B cell (primary cell): ENCODE data around the gene MID1. TPM values are rescaled to one million over a fixed set of nuclear protein-coding genes. Genes with fewer than 3 reads are reported as not detected.

ENCODE experiments used
- ATAC-seq: fragments of 200-7000 bp; cut with Tn5 transposase; one replicate; pipeline ENCODE4 v1.10.0; 2021; ENCODE audit warnings: low read depth, mild to moderate bottlenecking, moderate number of reproducible peaks, moderate library complexity
- CTCF ChIA-PET: fragments of 350-600 bp; sonication (Branson Sonifier 250); formaldehyde crosslinking; loops from one replicate; lab custom pipeline; 2021; ENCODE audit warnings: antibody characterized with exemption, inconsistent platforms; lab: Charles Lee
- POLR2A ChIA-PET: fragments of 350-600 bp; sonication (Branson Sonifier 250); formaldehyde crosslinking; loops from one replicate; lab custom pipeline; 2021; ENCODE audit warnings: antibody characterized with exemption; lab: Charles Lee
- DNase-seq: peaks from one replicate; pipeline ENCODE4 v3.0.0; 2013
- H2AFZ ChIP-seq: 2 replicates; pipeline ENCODE4 v1.6.1; 2012; ENCODE audit warnings: mild to moderate bottlenecking, low read depth, low read length; ENCODE audit not compliant: insufficient read depth, poor library complexity, severe bottlenecking
- H3K27ac ChIP-seq, 2 donors: 1 replicate in 1 of 2; 2 replicates in 1 of 2; pipeline ENCODE4 v1.5.1; 2012 to 2013; ENCODE audit warnings: low read length in 2 of 2, mild to moderate bottlenecking in 2 of 2, moderate library complexity in 1 of 2
- H3K27me3 ChIP-seq, 4 experiments: fragments of 200-600 bp in 1 of 4; sonication (generic) in 1 of 4; replicated peaks in 1 of 4; 1 replicate in 2 of 4; 2 replicates in 2 of 4; pipeline versions ENCODE4 v1.6.1 to v1.7.0; 2013 to 2016; ENCODE audit warnings: low read length in 3 of 4, mild to moderate bottlenecking in 2 of 4, mixed read lengths in 1 of 4, moderate library complexity in 1 of 4; ENCODE audit not compliant: insufficient read depth in 4 of 4, control insufficient read depth in 3 of 4; ENCODE audit errors: control extremely low read depth in 1 of 4
- H3K36me3 ChIP-seq, 2 experiments: replicated peaks in 1 of 2; 1 replicate in 1 of 2; 2 replicates in 1 of 2; pipeline versions ENCODE4 v1.6.1 to v1.7.1; 2013; ENCODE audit warnings: low read length in 1 of 2; ENCODE audit not compliant: insufficient read depth in 2 of 2, control insufficient read depth in 1 of 2; ENCODE audit errors: control extremely low read depth in 1 of 2, extremely low read depth in 1 of 2
- H3K4me1 ChIP-seq, 2 donors: fragments of 200-600 bp in 1 of 2; sonication (generic) in 1 of 2; 1 replicate in 1 of 2; 2 replicates in 1 of 2; pipeline versions ENCODE4 v1.5.1 to v1.6.1; 2013 to 2017; ENCODE audit warnings: low read length in 2 of 2; ENCODE audit not compliant: control insufficient read depth in 2 of 2, insufficient read depth in 2 of 2
- H3K4me2 ChIP-seq: replicated peaks from 2 replicates; pipeline ENCODE3; 2012; ENCODE audit warnings: mild to moderate bottlenecking, low read depth, low read length; ENCODE audit not compliant: poor library complexity, severe bottlenecking
- H3K4me3 ChIP-seq, 5 experiments: fragments of 200-600 bp in 1 of 5; sonication (generic) in 1 of 5; 1 replicate in 3 of 5; 2 replicates in 2 of 5; pipeline versions ENCODE4 v1.5.1 to v1.7.0; 2011 to 2016; ENCODE audit warnings: low read length in 4 of 5, mild to moderate bottlenecking in 4 of 5, low read depth in 2 of 5, control low read depth in 1 of 5, moderate library complexity in 1 of 5; ENCODE audit not compliant: insufficient read depth in 1 of 5; ENCODE audit errors: control extremely low read depth in 1 of 5, extremely low read depth in 1 of 5
- H3K79me2 ChIP-seq: fragments of 200-600 bp; sonication (generic); one replicate; pipeline ENCODE4 v1.6.0; 2016; ENCODE audit warnings: low read length; ENCODE audit not compliant: control insufficient read depth, insufficient read depth
- H3K9ac ChIP-seq: fragments of 200-600 bp; sonication (generic); 2 replicates; pipeline ENCODE4 v1.6.1; 2017; ENCODE audit warnings: mild to moderate bottlenecking, low read length, moderate library complexity
- H3K9me3 ChIP-seq, 3 donors: one replicate each; pipeline versions ENCODE4 v1.6.1 to v1.7.1; 2013; ENCODE audit warnings: low read length in 2 of 3; ENCODE audit not compliant: control insufficient read depth in 2 of 3, insufficient read depth in 1 of 3; ENCODE audit errors: control extremely low read depth in 1 of 3
- H4K20me1 ChIP-seq: 2 replicates; pipeline ENCODE4 v1.6.0; 2012; ENCODE audit warnings: mild to moderate bottlenecking, low read length; ENCODE audit not compliant: insufficient read depth, control insufficient read depth, poor library complexity, severe bottlenecking
- H3K27ac Mint-ChIP-seq: one replicate; pipeline ENCODE4 v1.8.0; 2021; ENCODE audit warnings: mixed read lengths
- H3K27me3 Mint-ChIP-seq: one replicate; pipeline ENCODE4 v1.8.0; 2021; ENCODE audit warnings: mixed read lengths
- H3K4me1 Mint-ChIP-seq: one replicate; pipeline ENCODE4 v1.8.0; 2021; ENCODE audit warnings: mixed read lengths
- H3K4me3 Mint-ChIP-seq: one replicate; pipeline ENCODE4 v1.8.0; 2021; ENCODE audit warnings: mixed read lengths
- H3K9me3 Mint-ChIP-seq: one replicate; pipeline ENCODE4 v1.8.0; 2022; ENCODE audit warnings: mixed read lengths; ENCODE audit not compliant: insufficient read depth
- EZH2 ChIP-seq: IDR thresholded peaks from 2 replicates; pipeline ENCODE4 v1.6.1; 2012; ENCODE audit warnings: borderline replicate concordance, low read depth, mild to moderate bottlenecking, moderate library complexity, low read length; ENCODE audit not compliant: insufficient read depth, poor library complexity, severe bottlenecking
- WGBS: methylation state at CpG from one replicate; pipeline ENCODE4 v1.1.5; 2013; ENCODE audit warnings: missing lambda C conversion rate; ENCODE audit not compliant: insufficient coverage; 5-methylcytosine and 5-hydroxymethylcytosine counted together
- intact Hi-C: fragments of 100-400 bp; cut with micrococcal nuclease; formaldehyde crosslinking; loops from one replicate; pipeline ENCODE4 v1.10.0; 2022
- polyA plus RNA-seq: library from polyadenylated mRNA; depleted of rRNA; stranded (reverse); fragments of >200 nt; gene quantifications from 2 replicates; pipeline ENCODE4 v1.2.3, GENCODE V29; 2012
- total RNA-seq, 2 donors: library from RNA; stranded (reverse); fragments of 120-200 nt in 1 of 2; gene quantifications; 1 replicate in 1 of 2; 2 replicates in 1 of 2; pipeline versions ENCODE4 v1.2.3 to v1.2.4, GENCODE V29; 2013 to 2022
- TF ChIP-seq, protein P1 (sequence below): fragments of 200-600 bp; IDR thresholded peaks from one replicate; pipeline ENCODE4 v1.8.0; 2022; ENCODE audit warnings: antibody characterized with exemption, mild to moderate bottlenecking

Gene MID1
- total and polyA plus RNA-seq, 2 donors (not counting 1 experiment from before 2014, with no cell fraction given) = 0.15 to 0.44 TPM

DNA sequence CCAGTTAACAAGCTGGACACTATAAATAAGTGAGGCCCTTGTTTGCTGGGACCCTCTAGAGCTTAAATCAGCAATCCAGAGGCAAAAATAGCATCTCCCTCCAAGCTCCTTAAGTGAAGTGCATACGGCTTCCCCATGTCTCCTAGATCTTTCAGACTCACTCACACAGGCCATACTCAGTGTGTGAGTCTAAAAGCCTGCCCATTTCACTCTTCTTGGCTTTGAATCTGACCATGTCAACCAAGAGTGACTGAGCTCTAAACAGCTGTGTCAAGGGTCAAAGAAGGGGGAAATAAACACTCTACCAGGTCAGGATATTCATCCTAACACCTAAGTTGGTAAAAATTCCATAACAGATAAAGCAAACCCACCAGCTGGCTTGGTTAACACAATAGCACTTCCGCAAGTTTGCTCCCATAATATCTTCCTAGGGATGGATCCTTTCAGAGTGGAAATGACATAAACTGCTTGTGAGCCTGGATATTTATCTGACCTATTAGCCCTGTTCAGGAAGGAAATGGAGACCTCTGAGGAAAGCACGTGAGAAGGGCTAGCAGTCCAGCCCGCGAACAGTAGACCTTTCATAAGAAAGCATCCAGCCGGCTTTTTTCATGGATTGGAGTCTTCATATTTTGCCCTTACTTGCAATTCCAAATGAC lies 65.6 kb downstream of the MID1 start:
- 67% methylated on average over 1 of the region's 6 CpGs for WGBS
- H3K4me1 Mint-ChIP-seq = no peaks in the 10 kb centered on the region
- no peaks in the 10 kb centered on the region for H3K4me1 ChIP-seq
- no peak for ATAC-seq
- no peak overlapping the region for H3K27ac ChIP-seq
- peaks cover 8% of the 10 kb centered on the region for H3K27me3 Mint-ChIP-seq
- no peak overlapping the region for H3K4me3 ChIP-seq
- no peaks in the 10 kb centered on the region for H3K36me3 ChIP-seq
- no peak for DNase-seq
- no peak for TF ChIP-seq EZH2
- TF ChIP-seq, protein P1, sequence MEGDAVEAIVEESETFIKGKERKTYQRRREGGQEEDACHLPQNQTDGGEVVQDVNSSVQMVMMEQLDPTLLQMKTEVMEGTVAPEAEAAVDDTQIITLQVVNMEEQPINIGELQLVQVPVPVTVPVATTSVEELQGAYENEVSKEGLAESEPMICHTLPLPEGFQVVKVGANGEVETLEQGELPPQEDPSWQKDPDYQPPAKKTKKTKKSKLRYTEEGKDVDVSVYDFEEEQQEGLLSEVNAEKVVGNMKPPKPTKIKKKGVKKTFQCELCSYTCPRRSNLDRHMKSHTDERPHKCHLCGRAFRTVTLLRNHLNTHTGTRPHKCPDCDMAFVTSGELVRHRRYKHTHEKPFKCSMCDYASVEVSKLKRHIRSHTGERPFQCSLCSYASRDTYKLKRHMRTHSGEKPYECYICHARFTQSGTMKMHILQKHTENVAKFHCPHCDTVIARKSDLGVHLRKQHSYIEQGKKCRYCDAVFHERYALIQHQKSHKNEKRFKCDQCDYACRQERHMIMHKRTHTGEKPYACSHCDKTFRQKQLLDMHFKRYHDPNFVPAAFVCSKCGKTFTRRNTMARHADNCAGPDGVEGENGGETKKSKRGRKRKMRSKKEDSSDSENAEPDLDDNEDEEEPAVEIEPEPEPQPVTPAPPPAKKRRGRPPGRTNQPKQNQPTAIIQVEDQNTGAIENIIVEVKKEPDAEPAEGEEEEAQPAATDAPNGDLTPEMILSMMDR = no peak
- peaks cover 0 to 2% (median 0%) of the 10 kb centered on the region in 4 experiments for H3K27me3 ChIP-seq
- H2AFZ ChIP-seq = no peak overlapping the region
- H3K4me3 Mint-ChIP-seq = no peak overlapping the region
- no peak overlapping the region for H3K4me2 ChIP-seq
- H3K27ac Mint-ChIP-seq = no peak overlapping the region
- ChIA-PET POLR2A (no interaction called here), CTCF (interaction anchor here (1.0 kb wide), 1 partner anchor 365 kb away, joined by 3 read pairs; no protein-coding TSS in a partner anchor)
- intact Hi-C loops = no loop called here
- no peaks in the 10 kb centered on the region for H3K9me3 ChIP-seq
- no peaks in the 10 kb centered on the region for H3K79me2 ChIP-seq
- H3K9me3 Mint-ChIP-seq = no peaks in the 10 kb centered on the region
- H4K20me1 ChIP-seq = no peaks in the 10 kb centered on the region
- no peak overlapping the region for H3K9ac ChIP-seq

DNA sequence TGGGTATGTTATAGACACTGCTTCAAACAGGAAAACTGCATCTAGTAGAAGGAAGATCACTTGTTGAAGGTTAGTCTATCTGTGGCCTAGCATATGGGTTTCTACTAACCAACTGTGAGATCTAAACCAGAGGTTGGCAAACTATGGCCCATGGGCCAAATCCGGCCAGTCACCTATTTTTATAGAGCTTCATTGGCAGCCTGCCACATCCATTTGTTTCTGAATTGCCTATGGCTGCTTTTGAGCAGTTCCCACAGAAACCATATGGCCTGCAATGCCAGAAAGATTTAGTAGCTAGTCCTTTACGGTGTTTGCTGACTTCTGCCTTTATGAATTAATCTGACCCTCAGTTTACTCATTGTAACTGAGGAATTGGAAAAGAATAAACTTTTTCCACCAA lies 71.1 kb downstream of the MID1 start:
- Histone ChIP-seq H3K36me3 (no peaks in the 10 kb centered on the region), H3K4me3 (no peak overlapping the region), H3K27ac (no peak overlapping the region), H2AFZ (no peak overlapping the region), H3K4me2 (no peak overlapping the region), H3K79me2 (no peaks in the 10 kb centered on the region), H3K27me3 (no peaks in the 10 kb centered on the region), H3K4me1 (no peaks in the 10 kb centered on the region), H4K20me1 (no peaks in the 10 kb centered on the region), H3K9me3 (no peaks in the 10 kb centered on the region), H3K9ac (no peak overlapping the region)
- ATAC-seq (no peak), DNase-seq (no peak)
- TF ChIP-seq, protein P1 = no peak
- TF ChIP-seq EZH2 = no peak
- Mint-ChIP-seq H3K4me1 (no peaks in the 10 kb centered on the region), H3K27me3 (peaks cover 6% of the 10 kb centered on the region), H3K9me3 (no peaks in the 10 kb centered on the region), H3K4me3 (no peak overlapping the region), H3K27ac (no peak overlapping the region)
- WGBS = no CpG with 5 or more reads among the region's 2 CpGs
- ChIA-PET CTCF (no interaction called here), POLR2A (no interaction called here)
- intact Hi-C loops = no loop called here
